HEK293 (cell line): Measurements from ENCODE around the gene KIAA1328.

Source experiments
- CTCF ChIA-PET: fragments of 350-600 bp; formaldehyde crosslinking; extraction: SDS; loops from one replicate; lab custom pipeline; 2021; ENCODE audit warnings: antibody characterized with exemption; lab: Yijun Ruan, JAX
- POLR2A ChIA-PET: fragments of 300-600 bp; formaldehyde crosslinking; extraction: SDS; loops from one replicate; lab custom pipeline; 2020; ENCODE audit warnings: antibody characterized with exemption, inconsistent platforms; lab: Yijun Ruan, JAX
- H3K27ac ChIP-seq: fragments of 200-500 bp; sonication (Bioruptor generic); 2 replicates; pipeline ENCODE4 v1.5.1; 2014; ENCODE audit warnings: low read depth, low read length, control low read depth, inconsistent platforms; ENCODE audit errors: extremely low read depth
- H3K36me3 ChIP-seq, 2 experiments: fragments of 200-500 bp in 1 of 2; sonication (Bioruptor generic) in 1 of 2; 1 replicate in 1 of 2; 2 replicates in 1 of 2; pipeline ENCODE4 v1.5.1; 2014 to 2017; ENCODE audit warnings: inconsistent platforms in 2 of 2, low read length in 2 of 2; ENCODE audit not compliant: control insufficient read depth in 2 of 2, insufficient read depth in 1 of 2
- H3K4me1 ChIP-seq: fragments of 200-500 bp; sonication (Bioruptor generic); 2 replicates; pipeline ENCODE4 v1.5.1; 2014; ENCODE audit warnings: mild to moderate bottlenecking, low read length, inconsistent platforms; ENCODE audit not compliant: control insufficient read depth, insufficient read depth
- H3K4me3 ChIP-seq: 2 replicates; pipeline ENCODE4 v1.5.1; 2011; ENCODE audit warnings: low read depth, mild to moderate bottlenecking, control low read depth, low read length, moderate library complexity
- H3K9me3 ChIP-seq: fragments of 200-500 bp; sonication (Bioruptor generic); 2 replicates; pipeline ENCODE4 v1.5.1; 2014; ENCODE audit warnings: low read depth, low read length, inconsistent platforms; ENCODE audit not compliant: control insufficient read depth, insufficient read depth
- BCL11A ChIP-seq: fragments of 450-650 bp; formaldehyde crosslinking; IDR thresholded peaks from 2 replicates; pipeline ENCODE4 v1.5.1; 2016; ENCODE audit warnings: low read depth, missing biosample characterization, missing genetic modification characterization
- EGR2 ChIP-seq: fragments of 450-650 bp; formaldehyde crosslinking; IDR thresholded peaks from 2 replicates; pipeline ENCODE4 v1.5.1; 2016; ENCODE audit warnings: low read depth, missing biosample characterization, missing genetic modification characterization
- GLIS2 ChIP-seq: fragments of 450-650 bp; formaldehyde crosslinking; IDR thresholded peaks from 2 replicates; pipeline ENCODE4 v1.5.1; 2016; ENCODE audit warnings: missing biosample characterization, missing genetic modification characterization
- PRDM6 ChIP-seq: fragments of 450-650 bp; formaldehyde crosslinking; IDR thresholded peaks from 2 replicates; pipeline ENCODE4 v1.5.1; 2017; ENCODE audit warnings: missing biosample characterization, missing genetic modification characterization
- ZBTB11 ChIP-seq: fragments of 450-650 bp; formaldehyde crosslinking; conservative IDR thresholded peaks from 2 replicates; pipeline ENCODE4 v1.5.1; 2016; ENCODE audit warnings: low read depth, missing biosample characterization, missing genetic modification characterization
- ZFP69B ChIP-seq: fragments of 450-650 bp; formaldehyde crosslinking; IDR thresholded peaks from 2 replicates; pipeline ENCODE4 v1.5.1; 2016; ENCODE audit warnings: missing biosample characterization, missing genetic modification characterization
- ZNF121 ChIP-seq: fragments of 450-650 bp; formaldehyde crosslinking; IDR thresholded peaks from 2 replicates; pipeline ENCODE4 v1.5.1; 2016; ENCODE audit warnings: missing biosample characterization, missing genetic modification characterization
- ZNF280D ChIP-seq: fragments of 450-650 bp; formaldehyde crosslinking; IDR thresholded peaks from 2 replicates; pipeline ENCODE4 v1.5.1; 2016; ENCODE audit warnings: missing biosample characterization, missing genetic modification characterization
- ZNF341 ChIP-seq: fragments of 450-650 bp; formaldehyde crosslinking; IDR thresholded peaks from 2 replicates; pipeline ENCODE4; 2016; ENCODE audit warnings: low read depth, missing biosample characterization, missing genetic modification characterization
- ZNF473 ChIP-seq: fragments of 450-650 bp; formaldehyde crosslinking; IDR thresholded peaks from 2 replicates; pipeline ENCODE4 v1.5.1; 2017; ENCODE audit warnings: missing biosample characterization, missing genetic modification characterization
- ZNF560 ChIP-seq: fragments of 450-650 bp; formaldehyde crosslinking; IDR thresholded peaks from 2 replicates; pipeline ENCODE4 v1.5.1; 2017; ENCODE audit warnings: missing biosample characterization, missing genetic modification characterization, borderline replicate concordance
- ZNF585B ChIP-seq: fragments of 450-650 bp; formaldehyde crosslinking; IDR thresholded peaks from 2 replicates; pipeline ENCODE4 v1.5.1; 2016; ENCODE audit warnings: missing biosample characterization, missing genetic modification characterization
- ZNF639 ChIP-seq: fragments of 450-650 bp; formaldehyde crosslinking; IDR thresholded peaks from 2 replicates; pipeline ENCODE4 v1.5.1; 2016; ENCODE audit warnings: missing biosample characterization, missing genetic modification characterization
- ZNF664 ChIP-seq: fragments of 450-650 bp; formaldehyde crosslinking; IDR thresholded peaks from 2 replicates; pipeline ENCODE4 v1.5.1; 2016; ENCODE audit warnings: missing biosample characterization, missing genetic modification characterization
- TF ChIP-seq, protein P1 (sequence below): fragments of 450-650 bp; formaldehyde crosslinking; IDR thresholded peaks from 2 replicates; pipeline ENCODE4 v1.5.1; 2016; ENCODE audit warnings: missing biosample characterization, missing genetic modification characterization

The KIAA1328 gene

DNA sequence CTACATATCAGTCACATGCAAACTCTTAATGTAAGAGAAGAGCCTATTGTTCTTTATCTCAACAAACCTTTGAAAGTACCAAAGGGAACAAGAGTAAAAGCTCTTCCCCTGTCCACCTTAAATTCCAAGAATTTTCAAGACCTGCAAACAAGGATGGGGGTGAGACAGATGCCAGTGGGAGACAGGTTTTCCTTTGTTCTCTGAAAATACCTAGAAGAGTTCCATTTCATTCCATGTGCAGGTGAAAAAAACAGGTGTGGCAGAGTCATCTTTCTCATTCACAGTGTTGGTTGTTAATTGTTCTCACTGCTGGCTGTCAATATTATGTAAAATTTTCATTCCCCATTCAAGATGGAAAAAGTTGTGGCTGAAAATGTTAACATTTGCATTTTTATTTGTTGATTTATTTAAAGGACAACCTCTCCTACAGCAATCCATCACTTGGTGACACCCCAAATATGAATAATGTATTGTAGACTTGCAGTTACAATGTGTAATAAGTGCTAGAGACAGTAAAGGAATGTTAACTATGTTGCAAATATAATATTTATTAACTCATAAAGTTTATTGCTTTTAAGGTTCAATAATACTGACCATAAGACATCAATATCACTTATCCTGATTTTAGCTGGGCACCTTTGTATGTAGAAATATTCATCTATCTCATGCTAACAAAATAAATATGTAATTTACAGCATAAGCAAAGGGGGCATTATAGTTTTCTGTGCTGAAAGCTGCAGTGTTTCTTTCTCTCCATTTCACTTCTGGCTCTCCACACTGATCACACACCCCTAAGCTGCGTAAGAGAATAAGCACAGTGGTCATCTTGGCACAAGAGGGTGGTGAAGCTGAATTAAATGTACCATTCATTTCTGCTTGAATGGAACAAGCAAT, 347.0 kb downstream of the KIAA1328 start:
- TF ChIP-seq, protein P1, sequence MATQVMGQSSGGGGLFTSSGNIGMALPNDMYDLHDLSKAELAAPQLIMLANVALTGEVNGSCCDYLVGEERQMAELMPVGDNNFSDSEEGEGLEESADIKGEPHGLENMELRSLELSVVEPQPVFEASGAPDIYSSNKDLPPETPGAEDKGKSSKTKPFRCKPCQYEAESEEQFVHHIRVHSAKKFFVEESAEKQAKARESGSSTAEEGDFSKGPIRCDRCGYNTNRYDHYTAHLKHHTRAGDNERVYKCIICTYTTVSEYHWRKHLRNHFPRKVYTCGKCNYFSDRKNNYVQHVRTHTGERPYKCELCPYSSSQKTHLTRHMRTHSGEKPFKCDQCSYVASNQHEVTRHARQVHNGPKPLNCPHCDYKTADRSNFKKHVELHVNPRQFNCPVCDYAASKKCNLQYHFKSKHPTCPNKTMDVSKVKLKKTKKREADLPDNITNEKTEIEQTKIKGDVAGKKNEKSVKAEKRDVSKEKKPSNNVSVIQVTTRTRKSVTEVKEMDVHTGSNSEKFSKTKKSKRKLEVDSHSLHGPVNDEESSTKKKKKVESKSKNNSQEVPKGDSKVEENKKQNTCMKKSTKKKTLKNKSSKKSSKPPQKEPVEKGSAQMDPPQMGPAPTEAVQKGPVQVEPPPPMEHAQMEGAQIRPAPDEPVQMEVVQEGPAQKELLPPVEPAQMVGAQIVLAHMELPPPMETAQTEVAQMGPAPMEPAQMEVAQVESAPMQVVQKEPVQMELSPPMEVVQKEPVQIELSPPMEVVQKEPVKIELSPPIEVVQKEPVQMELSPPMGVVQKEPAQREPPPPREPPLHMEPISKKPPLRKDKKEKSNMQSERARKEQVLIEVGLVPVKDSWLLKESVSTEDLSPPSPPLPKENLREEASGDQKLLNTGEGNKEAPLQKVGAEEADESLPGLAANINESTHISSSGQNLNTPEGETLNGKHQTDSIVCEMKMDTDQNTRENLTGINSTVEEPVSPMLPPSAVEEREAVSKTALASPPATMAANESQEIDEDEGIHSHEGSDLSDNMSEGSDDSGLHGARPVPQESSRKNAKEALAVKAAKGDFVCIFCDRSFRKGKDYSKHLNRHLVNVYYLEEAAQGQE (tag by site-specific recombination), result no peak
- no peak for TF ChIP-seq ZNF280D (tag by site-specific recombination)
- TF ChIP-seq PRDM6 (tag by site-specific recombination), result no peak
- TF ChIP-seq ZBTB11 (tag by site-specific recombination), result no peak
- no peak for TF ChIP-seq BCL11A (tag by site-specific recombination)
- no peak for TF ChIP-seq ZNF664
- TF ChIP-seq ZNF585B (tag by site-specific recombination), result no peak
- no peak for TF ChIP-seq GLIS2 (tag by site-specific recombination)
- TF ChIP-seq ZNF639 (tag by site-specific recombination), result no peak
- TF ChIP-seq ZNF341, result no peak
- no peak for TF ChIP-seq ZNF560 (tag by site-specific recombination)
- TF ChIP-seq ZFP69B (tag by site-specific recombination), result no peak
- no peak for TF ChIP-seq EGR2 (tag by site-specific recombination)
- TF ChIP-seq ZNF473 (tag by site-specific recombination), result no peak
- TF ChIP-seq ZNF121, result no peak
- Histone ChIP-seq H3K4me3 (no peak overlapping the region), H3K36me3 (no peaks in the 10 kb centered on the region), H3K9me3 (no peaks in the 10 kb centered on the region), H3K27ac (no peak overlapping the region), H3K4me1 (no peaks in the 10 kb centered on the region)
- ChIA-PET POLR2A (no interaction called here), CTCF (no interaction called here)
